Ramos (cell line): Measurements from ENCODE around the gene SLC25A13.

ENCODE experiments used
- in situ Hi-C: fragments of 300-500 bp; cut with MboI; formaldehyde crosslinking; loops from one replicate; pipeline ENCODE4 v1.14.3; 2022; ENCODE audit warnings: low sequenced_read_pairs; ENCODE audit not compliant: unreplicated experiment

Gene SLC25A13

GRCh38 chr7:96250776-96251361, 71.0 kb downstream of the SLC25A13 start:
- in situ Hi-C loops, result no loop called here

- in situ Hi-C loops, result no loop called here
Observed at GRCh38 chr7:96248405-96248804, 73.5 kb downstream of the SLC25A13 start.

GRCh38 chr7:96246919-96247318, 75.0 kb downstream of the SLC25A13 start:
- in situ Hi-C loops, result no loop called here

GRCh38 chr7:96244992-96245292, 77.0 kb downstream of the SLC25A13 start:
- in situ Hi-C loops, result no loop called here

- in situ Hi-C loops, result no loop called here
Observed at GRCh38 chr7:96244244-96244991, 77.5 kb downstream of the SLC25A13 start.

GRCh38 chr7:96243241-96243640, 78.7 kb downstream of the SLC25A13 start:
- in situ Hi-C loops, result no loop called here

GRCh38 chr7:96241855-96242254, 80.0 kb downstream of the SLC25A13 start:
- in situ Hi-C loops, result no loop called here

GRCh38 chr7:96238976-96239766, 82.7 kb downstream of the SLC25A13 start:
- in situ Hi-C loops, result no loop called here

- in situ Hi-C loops, result no loop called here
Observed at GRCh38 chr7:96238474-96238873, 83.4 kb downstream of the SLC25A13 start.

- in situ Hi-C loops, result no loop called here
Observed at GRCh38 chr7:96237040-96237439, 84.9 kb downstream of the SLC25A13 start.

- in situ Hi-C loops, result no loop called here
Observed at GRCh38 chr7:96236198-96237039, 85.5 kb downstream of the SLC25A13 start.

GRCh38 chr7:96235281-96235680, 86.6 kb downstream of the SLC25A13 start:
- in situ Hi-C loops, result no loop called here

- in situ Hi-C loops, result no loop called here
Observed at GRCh38 chr7:96233528-96234154, 88.3 kb downstream of the SLC25A13 start.

GRCh38 chr7:96233084-96233483, 88.8 kb downstream of the SLC25A13 start:
- in situ Hi-C loops, result no loop called here

GRCh38 chr7:96228760-96229159, 93.1 kb downstream of the SLC25A13 start:
- in situ Hi-C loops, result no loop called here

- in situ Hi-C loops, result no loop called here
Observed at GRCh38 chr7:96225251-96225650, 96.6 kb downstream of the SLC25A13 start.

GRCh38 chr7:96224685-96225084, 97.2 kb downstream of the SLC25A13 start:
- in situ Hi-C loops, result no loop called here

GRCh38 chr7:96224073-96224472, 97.8 kb downstream of the SLC25A13 start:
- in situ Hi-C loops, result no loop called here

- in situ Hi-C loops, result no loop called here
Observed at GRCh38 chr7:96221888-96222287, 100.0 kb downstream of the SLC25A13 start.
